ENCODE data around the gene PROS1. TPM values are rescaled to one million over a fixed set of nuclear protein-coding genes. Genes with fewer than 3 reads are reported as not detected.

Gene PROS1
- total and polyA plus RNA-seq, 9 of the 15 experiments (the other 6 are each of a cell fraction or from before 2014, with no cell fraction given), result 5.5 to 50.5 (median 22.7) TPM

DNA sequence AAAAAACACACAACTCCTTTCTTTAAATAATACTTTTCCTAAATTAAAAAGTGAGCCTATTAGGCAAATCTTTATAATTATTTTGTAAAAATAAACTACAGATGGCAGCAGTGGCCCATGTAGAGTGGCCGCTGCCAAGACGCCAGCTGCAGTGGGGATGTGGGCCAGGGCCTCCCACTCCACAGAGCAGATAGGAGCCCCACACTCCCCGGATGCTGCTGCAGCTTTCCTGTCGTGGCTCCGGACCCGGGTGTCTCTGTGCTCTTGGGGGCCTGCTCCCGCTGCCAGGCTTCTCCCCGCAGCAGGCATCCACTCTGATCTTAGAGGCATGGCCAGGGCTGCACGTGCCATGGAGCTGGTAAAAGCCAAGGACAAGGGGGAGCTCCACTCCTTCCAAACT, 67.5 kb downstream of the PROS1 start:
- Histone ChIP-seq H3K36me3 (ENCODE audit: control insufficient read depth, insufficient read depth, low read length) (peaks cover 4% of the 10 kb centered on the region; the same call in 1 of the 3 replicates), H3K4me2 (ENCODE audit: insufficient read depth, low read length) (no peak overlapping the region), H3K9me1 (ENCODE audit: control insufficient read depth, insufficient read depth, low read length) (no peaks in the 10 kb centered on the region), H2AFZ (ENCODE audit: low read depth, low read length) (no peak overlapping the region), H3K27me3 (ENCODE audit: control insufficient read depth in 2 of 2, insufficient read depth in 2 of 2, low read length in 2 of 2) (no peaks in the 10 kb centered on the region), H3K27ac (ENCODE audit: extremely low read depth, low read depth, low read length) (no peak overlapping the region), H3K4me1 (replicated peaks in 1 of 2; ENCODE audit: control insufficient read depth in 2 of 2, insufficient read depth in 2 of 2, low read length in 2 of 2) (no peaks in the 10 kb centered on the region), H3K9me3 (replicated peaks; ENCODE audit: control insufficient read depth, insufficient read depth, low read depth, low read length) (no peaks in the 10 kb centered on the region), H4K20me1 (replicated peaks; ENCODE audit: control insufficient read depth, insufficient read depth, low read length) (no peaks in the 10 kb centered on the region), H3K9ac (ENCODE audit: insufficient read depth in 1 of 2, low read depth in 2 of 2, low read length in 2 of 2) (no peak overlapping the region), H3K4me3 (no peak overlapping the region), H3K79me2 (ENCODE audit: control insufficient read depth, insufficient read depth, low read length) (no peaks in the 10 kb centered on the region)
- ATAC-seq (no peak), DNase-seq (ENCODE audit: extremely low read depth in 1 of 4, low spot score in 3 of 4) (peak in 2 of 4 experiments; percentile 2 to 3), FAIRE-seq (no peak)
- intact Hi-C loops (cut with micrococcal nuclease), result no loop called here
- in situ Hi-C loops (cut with MboI), result no loop called here
- no TSS peak for BruUV-seq (replicated peaks)
- WGBS (ENCODE audit: insufficient coverage, low coverage, missing lambda C conversion rate), result 90% methylated on average over 8 of the region's 9 CpGs
- ChIA-PET POLR2A (no interaction called here), CTCF (ENCODE audit: low intra/inter-chr PET ratio) (no interaction called here)
- TF ChIP-seq MAFG (tag; conservative IDR thresholded peaks at IDR 0.05) (no peak), SMAD1 (IDR thresholded peaks at IDR 0.05; ENCODE audit: low read depth, low read length, partially characterized antibody) (no peak)

DNA sequence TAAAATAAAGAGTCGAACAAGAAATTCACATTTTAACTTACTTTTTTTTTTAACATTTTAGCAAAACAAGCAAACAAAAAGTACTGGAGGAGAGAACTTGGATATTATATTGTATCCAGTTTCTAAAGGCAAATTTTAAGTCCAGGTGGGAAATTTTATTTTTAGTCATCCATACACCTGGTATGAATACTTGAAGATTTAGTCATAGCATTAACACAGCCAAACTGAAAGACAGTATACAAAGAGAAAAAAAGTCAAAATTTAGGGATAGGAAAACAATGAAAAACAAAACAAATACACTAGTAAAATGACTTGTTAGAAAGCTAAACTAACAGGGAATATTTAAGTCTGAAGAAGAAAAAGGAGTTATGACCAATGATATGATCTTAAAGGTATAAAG, 69.1 kb downstream of the PROS1 start:
- in situ Hi-C loops (cut with MboI), result no loop called here
- Histone ChIP-seq H2AFZ (ENCODE audit: low read depth, low read length) (no peak overlapping the region), H3K27me3 (ENCODE audit: control insufficient read depth in 2 of 2, insufficient read depth in 2 of 2, low read length in 2 of 2) (no peaks in the 10 kb centered on the region), H3K9me3 (replicated peaks; ENCODE audit: control insufficient read depth, insufficient read depth, low read depth, low read length) (no peaks in the 10 kb centered on the region), H3K79me2 (ENCODE audit: control insufficient read depth, insufficient read depth, low read length) (no peaks in the 10 kb centered on the region), H3K9ac (ENCODE audit: insufficient read depth in 1 of 2, low read depth in 2 of 2, low read length in 2 of 2) (no peak overlapping the region), H3K4me1 (replicated peaks in 1 of 2; ENCODE audit: control insufficient read depth in 2 of 2, insufficient read depth in 2 of 2, low read length in 2 of 2) (no peaks in the 10 kb centered on the region), H3K4me2 (ENCODE audit: insufficient read depth, low read length) (no peak overlapping the region), H3K9me1 (ENCODE audit: control insufficient read depth, insufficient read depth, low read length) (no peaks in the 10 kb centered on the region), H3K36me3 (ENCODE audit: control insufficient read depth, insufficient read depth, low read length) (peaks cover 4% of the 10 kb centered on the region; the same call in 1 of the 3 replicates), H4K20me1 (replicated peaks; ENCODE audit: control insufficient read depth, insufficient read depth, low read length) (no peaks in the 10 kb centered on the region), H3K27ac (ENCODE audit: extremely low read depth, low read depth, low read length) (no peak overlapping the region), H3K4me3 (no peak overlapping the region)
- intact Hi-C loops (cut with micrococcal nuclease), result loop anchor here (1.0 kb wide), 1 partner anchor 16 kb away; no protein-coding TSS in a partner anchor
- no TSS peak for BruUV-seq (replicated peaks)
- ATAC-seq, result no peak
- FAIRE-seq, result no peak
- ChIA-PET CTCF (ENCODE audit: low intra/inter-chr PET ratio) (no interaction called here), POLR2A (no interaction called here)
- 88% methylated on average over 1 of the region's 1 CpG for WGBS (ENCODE audit: insufficient coverage, low coverage, missing lambda C conversion rate)
- DNase-seq (ENCODE audit: extremely low read depth in 1 of 4, low spot score in 3 of 4), result no peak
- TF ChIP-seq NEUROD1 (IDR thresholded peaks at IDR 0.05; ENCODE audit: borderline replicate concordance, low read depth, low read length, partially characterized antibody) (no peak), SIRT6 (IDR thresholded peaks at IDR 0.05; ENCODE audit: low read depth, low read length) (no peak), ZNF583 (CRISPR knock-in tag; IDR thresholded peaks at IDR 0.05) (no peak), POLR2B (IDR thresholded peaks at IDR 0.05; ENCODE audit: low read depth, partially characterized antibody) (no peak), RNF2 (IDR thresholded peaks at IDR 0.05) (no peak), ZNF41 (CRISPR knock-in tag; conservative IDR thresholded peaks at IDR 0.05) (no peak), ASH1L (IDR thresholded peaks at IDR 0.05; ENCODE audit: borderline replicate concordance, low read depth, partially characterized antibody) (no peak), SMARCE1 (IDR thresholded peaks at IDR 0.05) (no peak), MCM7 (IDR thresholded peaks at IDR 0.05) (no peak), BMI1 (IDR thresholded peaks at IDR 0.05; ENCODE audit: low read length) (no peak), ILK (tag; IDR thresholded peaks at IDR 0.05; ENCODE audit: borderline replicate concordance, low read depth) (no peak)
- TF ChIP-seq, protein P1, sequence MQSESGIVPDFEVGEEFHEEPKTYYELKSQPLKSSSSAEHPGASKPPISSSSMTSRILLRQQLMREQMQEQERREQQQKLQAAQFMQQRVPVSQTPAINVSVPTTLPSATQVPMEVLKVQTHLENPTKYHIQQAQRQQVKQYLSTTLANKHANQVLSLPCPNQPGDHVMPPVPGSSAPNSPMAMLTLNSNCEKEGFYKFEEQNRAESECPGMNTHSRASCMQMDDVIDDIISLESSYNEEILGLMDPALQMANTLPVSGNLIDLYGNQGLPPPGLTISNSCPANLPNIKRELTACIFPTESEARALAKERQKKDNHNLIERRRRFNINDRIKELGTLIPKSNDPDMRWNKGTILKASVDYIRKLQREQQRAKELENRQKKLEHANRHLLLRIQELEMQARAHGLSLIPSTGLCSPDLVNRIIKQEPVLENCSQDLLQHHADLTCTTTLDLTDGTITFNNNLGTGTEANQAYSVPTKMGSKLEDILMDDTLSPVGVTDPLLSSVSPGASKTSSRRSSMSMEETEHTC (IDR thresholded peaks at IDR 0.05), result no peak
- TF ChIP-seq, protein P2, sequence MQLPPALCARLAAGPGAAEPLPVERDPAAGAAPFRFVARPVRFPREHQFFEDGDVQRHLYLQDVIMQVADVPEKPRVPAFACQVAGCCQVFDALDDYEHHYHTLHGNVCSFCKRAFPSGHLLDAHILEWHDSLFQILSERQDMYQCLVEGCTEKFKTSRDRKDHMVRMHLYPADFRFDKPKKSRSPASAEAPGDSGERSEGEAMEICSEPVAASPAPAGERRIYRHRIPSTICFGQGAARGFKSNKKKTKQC (CRISPR knock-in tag; IDR thresholded peaks at IDR 0.05), result no peak
- TF ChIP-seq, protein P3, sequence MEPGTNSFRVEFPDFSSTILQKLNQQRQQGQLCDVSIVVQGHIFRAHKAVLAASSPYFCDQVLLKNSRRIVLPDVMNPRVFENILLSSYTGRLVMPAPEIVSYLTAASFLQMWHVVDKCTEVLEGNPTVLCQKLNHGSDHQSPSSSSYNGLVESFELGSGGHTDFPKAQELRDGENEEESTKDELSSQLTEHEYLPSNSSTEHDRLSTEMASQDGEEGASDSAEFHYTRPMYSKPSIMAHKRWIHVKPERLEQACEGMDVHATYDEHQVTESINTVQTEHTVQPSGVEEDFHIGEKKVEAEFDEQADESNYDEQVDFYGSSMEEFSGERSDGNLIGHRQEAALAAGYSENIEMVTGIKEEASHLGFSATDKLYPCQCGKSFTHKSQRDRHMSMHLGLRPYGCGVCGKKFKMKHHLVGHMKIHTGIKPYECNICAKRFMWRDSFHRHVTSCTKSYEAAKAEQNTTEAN (CRISPR knock-in tag; IDR thresholded peaks at IDR 0.05), result no peak

Measured in K562 (cell line).